GM15510 (cell line): ENCODE data around the gene SBF2.
A peak's percentile ranks its signal among the peaks of the same experiment; 100 is the strongest.

Experiments
- POLR2A ChIP-seq: IDR thresholded peaks from 3 replicates; pipeline ENCODE4 v1.6.1; 2011; ENCODE audit warnings: borderline replicate concordance; ENCODE audit not compliant: insufficient read length; ENCODE audit errors: extremely low read depth

SBF2 gene

GRCh38 chr11:9762531-9762930, 531.5 kb downstream of the SBF2 start:
- TF ChIP-seq POLR2A: no peak

GRCh38 chr11:9761441-9761945, 532.5 kb downstream of the SBF2 start:
- no peak for TF ChIP-seq POLR2A

GRCh38 chr11:9760193-9760575, 533.8 kb downstream of the SBF2 start:
- no peak for TF ChIP-seq POLR2A

GRCh38 chr11:9759519-9760192, 534.4 kb downstream of the SBF2 start:
- TF ChIP-seq POLR2A: no peak

GRCh38 chr11:9758637-9759518, 535.1 kb downstream of the SBF2 start:
- TF ChIP-seq POLR2A: peak; percentile 26

GRCh38 chr11:9757809-9758636, 536.0 kb downstream of the SBF2 start:
- TF ChIP-seq POLR2A: peak; percentile 58

GRCh38 chr11:9756878-9757277, 537.1 kb downstream of the SBF2 start:
- no peak for TF ChIP-seq POLR2A

GRCh38 chr11:9756461-9756860, 537.6 kb downstream of the SBF2 start:
- TF ChIP-seq POLR2A: no peak

GRCh38 chr11:9755561-9756185, 538.3 kb downstream of the SBF2 start:
- TF ChIP-seq POLR2A: no peak

GRCh38 chr11:9754010-9754471, 540.0 kb downstream of the SBF2 start:
- TF ChIP-seq POLR2A: no peak

- TF ChIP-seq POLR2A: no peak
Measured at GRCh38 chr11:9753021-9753420, 541.0 kb downstream of the SBF2 start.

GRCh38 chr11:9752091-9752490, 541.9 kb downstream of the SBF2 start:
- TF ChIP-seq POLR2A: no peak

GRCh38 chr11:9750551-9750950, 543.5 kb downstream of the SBF2 start:
- no peak for TF ChIP-seq POLR2A

- no peak for TF ChIP-seq POLR2A
Measured at GRCh38 chr11:9748361-9748970, 545.6 kb downstream of the SBF2 start.

GRCh38 chr11:9747828-9748227, 546.2 kb downstream of the SBF2 start:
- no peak for TF ChIP-seq POLR2A

- no peak for TF ChIP-seq POLR2A
Measured at GRCh38 chr11:9747229-9747628, 546.8 kb downstream of the SBF2 start.
